HG03565 (cell line): ENCODE measurements around the gene ALG11.
"Not testable (repeated sequence)": the region's sequence is repeated elsewhere in the genome, so short reads cannot be mapped to it uniquely, and the experiment has no call there.

Experiments used
- ATAC-seq: cut with Tn5 transposase; IDR thresholded peaks from one replicate; pipeline ENCODE4 v1.9.1; 2021; ENCODE audit warnings: mild to moderate bottlenecking, moderate library complexity; ENCODE audit not compliant: unreplicated experiment

The ALG11 gene

DNA sequence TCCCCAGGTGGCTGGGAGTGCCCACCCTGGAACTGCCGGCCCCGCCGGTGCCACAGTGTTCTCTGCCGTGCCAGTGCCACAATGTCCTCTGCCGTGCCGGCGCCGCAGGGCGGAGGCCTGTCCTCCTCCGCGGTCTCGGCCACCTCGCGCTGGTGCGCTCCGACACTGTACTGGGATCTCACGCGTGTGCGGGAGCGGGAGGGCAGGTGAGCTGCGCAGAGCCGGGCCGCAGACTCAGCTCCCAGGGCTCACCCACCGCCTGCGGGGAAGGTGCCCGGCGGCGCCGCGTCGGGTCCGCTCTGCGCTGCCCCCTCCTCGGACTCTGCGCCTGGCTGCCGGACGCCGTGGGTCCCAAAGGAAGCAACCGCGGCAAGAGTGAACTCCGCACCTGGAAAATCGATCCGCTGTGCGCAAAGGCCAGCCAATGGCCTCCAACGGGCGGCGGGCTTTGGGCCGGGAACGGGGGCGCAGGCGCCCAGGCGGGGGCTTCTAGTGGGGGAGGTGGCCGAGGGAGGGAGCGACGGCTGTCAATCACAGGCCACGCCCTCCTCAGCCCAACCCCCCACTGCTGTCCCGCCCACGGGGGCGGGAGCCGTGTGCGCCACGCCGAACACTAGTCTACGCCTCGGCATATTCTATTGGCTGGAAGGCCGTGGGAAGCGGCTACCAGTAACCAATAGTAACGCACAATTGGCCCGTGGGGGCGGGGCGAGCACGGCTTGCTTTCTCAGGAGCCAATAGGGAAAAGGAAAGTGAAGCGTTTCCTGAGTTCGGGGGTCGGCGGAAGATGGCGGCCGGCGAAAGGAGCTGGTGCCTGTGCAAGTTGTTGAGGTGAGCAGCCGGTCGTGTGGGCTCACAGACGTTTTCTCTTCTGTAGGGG, at the start of gene ALG11:
Gene ALG11, plus strand, starts transcription at position 767 of the 880 bp plus-strand sequence. Its CDS starts 21 bp downstream, at position 788.
- peak; percentile 99 for ATAC-seq

DNA sequence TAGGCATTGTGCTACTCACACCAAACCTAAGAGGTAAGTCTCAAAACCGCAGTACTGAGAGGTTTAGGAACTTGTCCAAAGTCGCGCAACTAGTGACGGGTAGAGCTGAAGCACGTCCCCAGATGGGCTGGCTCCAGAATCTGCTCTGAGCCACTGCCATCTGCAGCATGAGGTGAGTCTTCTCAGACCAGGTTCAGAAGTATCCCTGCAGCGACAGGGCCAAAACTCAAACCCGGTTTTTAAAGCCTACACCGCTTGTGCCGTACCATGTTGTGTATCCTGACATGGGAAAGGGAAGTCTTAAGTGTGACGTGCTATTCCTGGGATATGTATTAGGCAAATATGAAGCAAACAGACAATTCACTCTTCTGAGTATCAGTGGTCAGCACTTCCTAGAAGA, 46.0 kb upstream of the ALG11 start:
- no peak for ATAC-seq

DNA sequence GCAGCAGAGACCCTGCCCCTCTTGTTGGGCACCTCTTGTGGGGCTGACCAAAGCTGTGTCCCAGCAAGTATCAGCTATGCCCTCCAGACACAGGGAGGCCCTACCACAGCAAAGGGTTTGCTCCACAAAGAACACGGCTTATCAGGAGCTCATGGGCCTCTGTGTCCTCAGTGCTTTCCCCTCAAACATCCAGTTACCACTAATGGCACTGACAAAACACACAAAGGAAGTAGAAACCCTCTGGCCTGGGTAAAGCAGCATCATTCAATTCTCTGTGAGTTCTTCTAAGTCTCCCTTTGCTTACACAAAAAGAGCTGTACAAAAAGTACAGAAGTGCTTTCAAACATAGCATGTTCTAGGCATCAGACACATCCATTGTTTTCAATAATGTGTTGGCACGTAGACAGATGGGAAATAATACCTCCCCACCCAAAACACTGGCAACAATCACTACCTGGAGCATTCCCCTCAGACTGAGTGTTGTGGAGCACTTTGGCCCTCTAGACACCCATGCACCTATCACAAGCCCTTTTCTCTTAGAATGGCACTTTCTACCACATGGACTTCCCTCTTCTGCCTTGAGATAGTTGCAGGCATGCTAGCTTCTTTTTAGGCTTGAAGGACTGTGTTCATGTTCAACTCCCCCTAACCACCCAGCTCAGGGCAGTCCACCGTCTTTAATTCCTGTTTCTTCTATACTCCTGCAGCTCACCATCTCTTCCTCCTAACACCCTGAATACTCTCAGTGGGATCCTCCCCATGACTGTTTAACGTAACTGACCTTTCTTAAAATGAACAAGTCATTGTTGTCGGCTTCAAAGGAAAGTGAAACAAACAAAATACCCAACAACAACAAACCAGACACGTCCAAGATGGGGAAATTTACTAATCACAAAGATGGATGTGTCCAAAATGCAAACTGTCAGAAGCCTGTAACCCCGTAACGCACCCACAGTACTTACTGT, 44.4 kb upstream of the ALG11 start:
- no peak for ATAC-seq

DNA sequence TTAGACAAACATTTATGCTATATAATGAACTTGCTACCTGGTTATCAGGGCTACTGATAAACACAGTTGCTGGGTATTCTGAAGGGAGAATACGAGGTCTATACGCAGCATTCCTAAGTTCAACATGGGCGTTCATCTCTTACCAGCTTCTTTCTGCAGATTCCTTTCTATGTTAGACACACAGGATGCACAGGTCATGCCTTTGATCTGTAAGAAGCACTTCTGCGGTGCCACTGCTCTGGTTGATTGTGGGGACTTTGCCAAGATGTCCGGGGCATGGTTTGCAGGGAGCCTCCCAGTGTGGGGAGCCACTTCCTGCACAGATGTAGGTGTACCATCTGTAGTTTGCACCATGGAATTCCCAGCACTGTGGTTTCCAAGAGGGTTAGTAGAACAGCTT, 41.8 kb upstream of the ALG11 start:
- no peak for ATAC-seq

- ATAC-seq: no peak
Observed at GRCh38 chr13:51971520-51972426, 40.4 kb upstream of the ALG11 start.

GRCh38 chr13:51974482-51974881, 37.7 kb upstream of the ALG11 start:
- ATAC-seq: no peak

GRCh38 chr13:51976423-51976822, 35.8 kb upstream of the ALG11 start:
- no peak for ATAC-seq

GRCh38 chr13:51976890-51977289, 35.3 kb upstream of the ALG11 start:
- no peak for ATAC-seq

DNA sequence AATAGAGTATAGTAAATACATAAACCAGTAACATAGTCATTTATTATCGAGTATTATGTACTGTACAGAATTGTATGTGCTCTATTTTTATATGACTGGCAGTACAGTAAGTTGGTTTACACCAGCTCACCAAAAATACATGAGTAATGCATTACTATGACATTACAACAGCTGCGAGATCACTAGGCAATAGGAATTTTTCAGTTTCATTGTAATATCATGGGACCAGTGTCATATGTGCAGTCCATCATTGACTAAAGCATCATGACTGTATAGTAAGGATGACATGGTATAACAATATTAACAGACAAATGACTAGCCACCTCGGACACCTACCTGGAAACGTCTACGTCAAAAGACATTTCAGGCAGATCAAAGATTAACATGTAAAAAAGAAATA, 34.6 kb upstream of the ALG11 start:
- no peak for ATAC-seq

DNA sequence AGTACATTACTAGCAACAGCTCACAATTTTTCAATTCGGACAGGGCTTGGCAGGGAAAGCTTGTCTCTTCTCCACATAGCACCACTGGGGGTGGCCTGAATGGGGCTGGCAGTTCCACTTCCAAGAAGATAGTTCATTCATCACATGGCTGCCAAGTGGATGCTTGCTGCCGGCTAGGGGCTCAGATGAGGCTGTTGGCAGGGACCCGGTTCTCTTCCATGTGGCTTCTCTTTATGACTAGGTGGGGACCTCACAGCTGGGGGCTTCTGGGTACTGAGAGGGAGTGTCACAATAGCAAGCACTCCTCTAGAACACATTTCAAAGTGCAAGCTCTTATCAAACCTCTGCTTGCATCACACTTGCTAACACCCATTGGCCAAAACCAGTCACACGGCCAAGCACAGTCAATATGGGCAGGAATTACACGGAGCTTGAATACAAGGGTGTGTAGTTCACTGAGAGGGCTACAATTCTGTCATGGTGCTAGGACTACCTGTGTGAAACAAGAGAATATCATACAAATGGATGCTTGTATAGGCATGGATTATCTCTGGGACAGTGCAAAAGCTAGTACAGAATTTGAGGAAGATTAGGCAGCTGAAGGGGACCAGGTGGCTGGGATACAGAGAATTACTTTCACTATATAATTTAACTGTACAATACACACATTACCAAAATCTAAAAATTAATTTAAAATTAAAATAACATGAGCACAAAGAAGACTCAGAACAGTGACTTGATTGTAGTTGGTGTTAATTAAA, 33.2 kb upstream of the ALG11 start:
- ATAC-seq: no peak

- ATAC-seq: no peak
Observed at GRCh38 chr13:51980908-51981307, 31.3 kb upstream of the ALG11 start.

DNA sequence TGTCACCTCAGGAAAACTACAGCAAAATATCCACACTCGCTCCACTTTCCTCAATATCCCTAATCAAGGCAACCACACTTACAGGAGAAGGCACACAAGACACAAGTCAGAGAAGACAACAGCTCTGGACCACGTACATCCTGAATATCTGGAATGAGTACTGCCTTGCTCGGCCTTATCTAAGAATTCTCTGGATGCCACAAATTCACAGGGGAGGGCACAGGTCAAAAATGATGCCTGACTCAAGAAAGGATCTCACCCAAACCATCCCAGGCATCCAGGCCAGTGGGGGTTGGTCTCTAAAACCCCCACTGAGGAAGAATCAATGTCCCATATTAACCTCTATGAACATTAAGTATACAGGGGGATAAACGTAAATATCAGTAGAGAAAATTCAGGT, 30.8 kb upstream of the ALG11 start:
- no peak for ATAC-seq

GRCh38 chr13:51983292-51983691, 28.9 kb upstream of the ALG11 start:
- not testable (repeated sequence) for ATAC-seq

DNA sequence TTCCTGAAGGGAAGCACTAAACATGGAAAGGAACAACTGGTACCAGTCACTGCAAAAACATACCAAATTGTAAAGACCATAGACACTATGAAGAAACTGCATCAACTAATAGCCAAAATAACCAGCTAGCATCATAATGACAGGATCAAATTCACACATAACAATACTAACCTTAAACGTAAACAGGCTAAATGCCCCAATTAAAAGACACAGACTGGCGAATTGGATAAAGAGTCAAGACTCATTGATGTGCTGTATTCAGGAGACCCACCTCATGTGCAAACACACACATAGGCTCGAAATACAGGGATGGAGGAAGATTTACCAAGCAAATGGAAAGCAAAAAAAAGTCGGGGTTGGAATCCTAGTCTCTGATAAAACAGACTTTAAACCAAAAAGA, 27.3 kb upstream of the ALG11 start:
- not testable (repeated sequence) for ATAC-seq

GRCh38 chr13:51988988-51989618, 23.1 kb upstream of the ALG11 start:
- no peak for ATAC-seq

DNA sequence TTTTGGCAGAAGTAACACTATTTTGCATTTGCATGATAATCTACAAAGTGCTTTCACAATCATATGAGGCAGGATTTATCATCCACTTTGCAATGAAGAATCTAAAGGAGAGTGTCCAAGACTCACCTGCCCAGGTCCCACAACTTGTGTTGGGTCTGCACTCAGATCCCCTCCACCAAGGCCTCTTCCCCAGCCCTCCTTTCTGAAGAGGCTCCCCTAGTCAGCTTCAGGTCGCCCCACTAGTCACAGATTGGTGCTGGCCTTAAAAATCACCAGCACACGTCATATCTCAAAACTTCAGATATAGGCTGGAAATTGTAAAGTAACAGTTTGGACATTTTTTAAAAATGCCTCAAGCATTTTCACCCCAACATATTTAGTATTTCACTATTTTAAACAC, 18.5 kb upstream of the ALG11 start:
- ATAC-seq: no peak

GRCh38 chr13:51995677-51996551, 16.3 kb upstream of the ALG11 start:
- no peak for ATAC-seq

DNA sequence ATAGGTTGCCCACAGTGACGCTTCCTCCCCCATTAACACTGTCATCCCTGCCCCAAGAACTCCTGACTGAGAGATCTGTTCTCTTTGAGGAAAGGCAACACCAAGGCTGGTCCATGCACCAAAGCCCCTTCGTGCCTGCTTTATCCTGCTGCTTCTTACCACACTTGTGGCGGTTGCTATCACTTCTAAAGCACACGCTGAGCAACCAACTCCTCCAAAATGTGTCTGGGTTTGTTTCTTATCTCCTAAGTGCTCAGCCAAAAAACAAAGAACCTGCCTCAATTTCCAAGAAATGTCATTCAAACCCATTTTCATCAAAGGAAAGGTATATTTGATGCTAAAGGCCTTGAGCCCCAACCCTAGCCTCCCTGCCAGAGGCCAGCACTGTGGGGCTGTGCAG, 15.6 kb upstream of the ALG11 start:
- no peak for ATAC-seq
